Mucosa of descending colon (tissue), 3 donors: ENCODE results near the gene LRG1. TPM values are rescaled to one million over a fixed set of nuclear protein-coding genes. Genes with fewer than 3 reads are reported as not detected.

ENCODE experiments used
- ATAC-seq: fragments of 200-7000 bp; cut with Tn5 transposase; one replicate; pipeline ENCODE4 v1.9.1; 2020; ENCODE audit warnings: mild to moderate bottlenecking, moderate library complexity
- DNase-seq, 3 donors: peaks; one replicate each; pipeline ENCODE4 v3.0.0-alpha.2; 2020
- H3K36me3 ChIP-seq: fragments of 200-600 bp; one replicate; pipeline ENCODE4 v1.8.0; 2021; ENCODE audit warnings: low read depth, mild to moderate bottlenecking
- H3K4me1 ChIP-seq: fragments of 200-600 bp; one replicate; pipeline ENCODE4 v1.8.0; 2021; ENCODE audit warnings: low read depth, mild to moderate bottlenecking
- H3K4me3 ChIP-seq: fragments of 200-600 bp; one replicate; pipeline ENCODE4 v1.8.0; 2021; ENCODE audit warnings: mild to moderate bottlenecking
- H3K9me3 ChIP-seq: fragments of 200-600 bp; one replicate; pipeline ENCODE4 v1.8.0; 2021; ENCODE audit warnings: mild to moderate bottlenecking
- intact Hi-C, 2 donors: fragments of 100-400 bp; cut with DNase I in 1 of 2; cut with micrococcal nuclease in 1 of 2; formaldehyde crosslinking; loops; one replicate each; pipeline versions ENCODE4 v1.11.0 to v1.11.1; 2022; cut with DNase I, micrococcal nuclease
- total RNA-seq, 3 donors: library from RNA; stranded (reverse); fragmentation: NEBNext Ultra II Directional in 2 of 3; extraction: Animal tissue kit (Norgen Biotek cat#: 25700) in 2 of 3; gene quantifications; one replicate each; pipeline versions ENCODE4 v1.2.1 to v1.2.4, GENCODE V29; 2021 to 2023
- TF ChIP-seq, protein P1 (sequence below): fragments of 200-600 bp; IDR thresholded peaks from one replicate; pipeline ENCODE4 v1.8.0; 2022; ENCODE audit warnings: antibody characterized with exemption, mild to moderate bottlenecking
- donor health status: DM: no; HTN: no; CAD: no; lungs with moderate emphysema.
- donor health status: DM: no; HTN: no; CAD: no.
- donor health status: DM: no; HTN: yes; CAD: no.

The LRG1 gene
- total RNA-seq, 3 donors from 2014 or later: 7.9 to 25.0 (median 22.8) TPM

- no peaks in the 10 kb centered on the region for H3K9me3 ChIP-seq
- ATAC-seq (peak; percentile 58), DNase-seq (peak in 1 of 3 donors; percentile 43)
- intact Hi-C loops: no loop called here
- TF ChIP-seq, protein P1, sequence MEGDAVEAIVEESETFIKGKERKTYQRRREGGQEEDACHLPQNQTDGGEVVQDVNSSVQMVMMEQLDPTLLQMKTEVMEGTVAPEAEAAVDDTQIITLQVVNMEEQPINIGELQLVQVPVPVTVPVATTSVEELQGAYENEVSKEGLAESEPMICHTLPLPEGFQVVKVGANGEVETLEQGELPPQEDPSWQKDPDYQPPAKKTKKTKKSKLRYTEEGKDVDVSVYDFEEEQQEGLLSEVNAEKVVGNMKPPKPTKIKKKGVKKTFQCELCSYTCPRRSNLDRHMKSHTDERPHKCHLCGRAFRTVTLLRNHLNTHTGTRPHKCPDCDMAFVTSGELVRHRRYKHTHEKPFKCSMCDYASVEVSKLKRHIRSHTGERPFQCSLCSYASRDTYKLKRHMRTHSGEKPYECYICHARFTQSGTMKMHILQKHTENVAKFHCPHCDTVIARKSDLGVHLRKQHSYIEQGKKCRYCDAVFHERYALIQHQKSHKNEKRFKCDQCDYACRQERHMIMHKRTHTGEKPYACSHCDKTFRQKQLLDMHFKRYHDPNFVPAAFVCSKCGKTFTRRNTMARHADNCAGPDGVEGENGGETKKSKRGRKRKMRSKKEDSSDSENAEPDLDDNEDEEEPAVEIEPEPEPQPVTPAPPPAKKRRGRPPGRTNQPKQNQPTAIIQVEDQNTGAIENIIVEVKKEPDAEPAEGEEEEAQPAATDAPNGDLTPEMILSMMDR: no peak
- H3K4me3 ChIP-seq: no peak within 1 kb of the TSS
- H3K36me3 ChIP-seq: no peaks in the 10 kb centered on the region
- H3K4me1 ChIP-seq: no peaks in the 10 kb centered on the region
Observed at GRCh38 chr19:4518345-4519171, 21.3 kb downstream of the LRG1 start, which contains the start of gene PLIN4. TSS of gene PLIN4 (minus strand) at chr19:4518486. CDS start at chr19:4518272, 214 bp downstream.

- TF ChIP-seq, protein P1: no peak
- intact Hi-C loops: no loop called here
- ATAC-seq (no peak), DNase-seq (no peak)
- no peaks in the 10 kb centered on the region for H3K9me3 ChIP-seq
- H3K4me3 ChIP-seq: no peak overlapping the region
- no peaks in the 10 kb centered on the region for H3K4me1 ChIP-seq
- H3K36me3 ChIP-seq: no peaks in the 10 kb centered on the region
Observed at GRCh38 chr19:4517451-4518057, 22.3 kb downstream of the LRG1 start.

DNA sequence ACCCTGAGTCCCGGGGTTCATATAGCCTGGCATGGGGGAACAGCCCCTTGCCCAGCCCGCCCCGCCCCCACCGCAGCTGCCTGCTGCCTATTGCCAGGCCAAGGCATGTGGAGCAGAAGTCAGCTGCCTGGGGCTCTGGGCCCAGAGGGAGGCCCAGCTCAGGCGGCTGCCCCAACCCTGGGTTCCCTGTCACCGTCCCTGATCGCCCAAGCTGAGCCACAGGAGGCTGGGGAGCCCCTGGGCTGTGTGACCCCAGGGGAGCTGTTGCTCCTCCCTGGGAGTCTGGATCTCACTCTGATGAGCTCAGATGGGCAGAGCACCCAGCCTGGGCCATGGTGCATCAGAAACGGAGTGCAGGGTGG, 22.9 kb downstream of the LRG1 start:
- TF ChIP-seq, protein P1: no peak
- ATAC-seq (no peak), DNase-seq (no peak)
- Histone ChIP-seq H3K9me3 (no peaks in the 10 kb centered on the region), H3K4me1 (no peaks in the 10 kb centered on the region), H3K4me3 (no peak overlapping the region), H3K36me3 (no peaks in the 10 kb centered on the region)
- intact Hi-C loops: no loop called here

GRCh38 chr19:4516199-4516938, 23.5 kb downstream of the LRG1 start:
- Histone ChIP-seq H3K4me3 (no peak overlapping the region), H3K9me3 (no peaks in the 10 kb centered on the region), H3K36me3 (no peaks in the 10 kb centered on the region), H3K4me1 (no peaks in the 10 kb centered on the region)
- no peak for DNase-seq
- TF ChIP-seq, protein P1: no peak
- ATAC-seq: no peak
- intact Hi-C loops: no loop called here

DNA sequence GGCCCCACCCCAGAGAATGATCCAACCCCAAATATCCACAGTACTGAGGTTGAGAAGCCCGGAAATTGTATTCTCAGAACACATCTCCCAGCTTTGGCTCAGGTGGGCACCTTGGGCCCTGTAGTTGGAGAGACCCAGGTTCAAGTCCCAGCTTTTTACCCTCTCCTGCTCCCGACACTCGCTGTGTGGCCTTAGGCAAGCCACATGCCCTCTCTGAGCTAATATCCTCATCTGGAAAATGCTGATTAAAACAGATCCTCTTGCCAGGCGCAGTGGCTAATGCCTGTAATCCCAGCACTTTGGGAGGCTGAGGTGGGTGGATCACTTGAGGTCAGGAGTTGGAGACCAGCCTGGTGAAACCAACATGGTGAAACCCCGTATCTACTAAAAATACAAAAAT, 24.1 kb downstream of the LRG1 start:
- no peak for DNase-seq
- no peak for ATAC-seq
- no peaks in the 10 kb centered on the region for H3K4me1 ChIP-seq
- intact Hi-C loops: no loop called here
- TF ChIP-seq, protein P1: no peak
- no peaks in the 10 kb centered on the region for H3K9me3 ChIP-seq
- H3K36me3 ChIP-seq: no peaks in the 10 kb centered on the region
- H3K4me3 ChIP-seq: no peak overlapping the region
